GM10266 (cell line): Measurements from ENCODE around the gene WNT3.

Experiments
- DNase-seq: peaks from one replicate; pipeline ENCODE4 v3.0.0; 2012; ENCODE audit errors: extremely low spot score
- TF ChIP-seq, protein P1 (sequence below): IDR thresholded peaks from 2 replicates; pipeline ENCODE4 v1.5.1; 2012; ENCODE audit warnings: mild to moderate bottlenecking, low read depth; ENCODE audit not compliant: control insufficient read depth, insufficient read depth; ENCODE audit errors: missing control alignments

Gene WNT3

GRCh38 chr17:46811978-46812583, 6.4 kb downstream of the WNT3 start:
- no peak for DNase-seq
- TF ChIP-seq, protein P1, sequence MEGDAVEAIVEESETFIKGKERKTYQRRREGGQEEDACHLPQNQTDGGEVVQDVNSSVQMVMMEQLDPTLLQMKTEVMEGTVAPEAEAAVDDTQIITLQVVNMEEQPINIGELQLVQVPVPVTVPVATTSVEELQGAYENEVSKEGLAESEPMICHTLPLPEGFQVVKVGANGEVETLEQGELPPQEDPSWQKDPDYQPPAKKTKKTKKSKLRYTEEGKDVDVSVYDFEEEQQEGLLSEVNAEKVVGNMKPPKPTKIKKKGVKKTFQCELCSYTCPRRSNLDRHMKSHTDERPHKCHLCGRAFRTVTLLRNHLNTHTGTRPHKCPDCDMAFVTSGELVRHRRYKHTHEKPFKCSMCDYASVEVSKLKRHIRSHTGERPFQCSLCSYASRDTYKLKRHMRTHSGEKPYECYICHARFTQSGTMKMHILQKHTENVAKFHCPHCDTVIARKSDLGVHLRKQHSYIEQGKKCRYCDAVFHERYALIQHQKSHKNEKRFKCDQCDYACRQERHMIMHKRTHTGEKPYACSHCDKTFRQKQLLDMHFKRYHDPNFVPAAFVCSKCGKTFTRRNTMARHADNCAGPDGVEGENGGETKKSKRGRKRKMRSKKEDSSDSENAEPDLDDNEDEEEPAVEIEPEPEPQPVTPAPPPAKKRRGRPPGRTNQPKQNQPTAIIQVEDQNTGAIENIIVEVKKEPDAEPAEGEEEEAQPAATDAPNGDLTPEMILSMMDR, result no peak

DNA sequence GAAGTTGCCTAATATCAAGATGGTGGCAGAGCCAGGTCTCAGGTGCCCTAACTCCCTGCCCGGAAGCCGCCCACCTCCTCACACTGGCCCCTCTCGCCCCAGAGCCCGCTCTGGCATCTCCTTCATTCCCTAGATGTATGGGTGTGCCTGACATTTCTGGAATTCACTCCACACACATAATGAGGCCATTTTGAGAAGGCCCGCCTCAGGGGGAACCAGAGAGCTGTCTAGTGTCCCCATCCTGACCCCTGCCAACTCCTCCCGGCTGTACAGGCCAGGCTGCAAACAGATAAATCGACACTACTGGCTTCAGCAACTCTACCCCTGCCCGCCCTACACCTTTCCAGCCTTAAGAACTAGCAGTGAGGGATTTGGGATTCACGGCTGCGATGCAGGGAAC, 7.7 kb downstream of the WNT3 start:
- TF ChIP-seq, protein P1, result no peak
- DNase-seq, result no peak

DNA sequence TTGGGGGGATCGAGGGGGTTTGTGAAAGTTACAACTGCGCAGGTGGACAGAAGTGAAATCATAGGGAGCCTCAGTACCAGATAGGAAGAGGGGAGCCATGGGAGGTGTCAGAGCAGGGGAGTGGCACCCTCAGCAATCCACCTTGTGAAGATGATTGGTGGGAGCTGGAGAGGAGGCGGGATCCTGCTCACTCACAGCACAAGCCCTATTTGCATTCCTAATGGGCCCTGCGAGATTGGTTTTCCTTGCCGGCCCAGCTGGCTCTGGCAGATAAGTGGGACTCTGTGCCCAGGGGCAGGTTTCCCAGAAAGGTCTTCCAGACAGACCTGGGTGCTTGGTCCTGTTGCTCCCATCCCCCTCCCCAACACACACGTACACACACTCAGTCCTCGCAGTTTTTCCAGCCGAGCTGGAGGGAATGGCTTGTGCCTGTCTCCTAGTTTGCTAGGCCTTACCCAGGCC, 9.4 kb downstream of the WNT3 start:
- TF ChIP-seq, protein P1, result no peak
- no peak for DNase-seq

GRCh38 chr17:46805771-46806170, 12.7 kb downstream of the WNT3 start:
- no peak for DNase-seq
- TF ChIP-seq, protein P1, result no peak

DNA sequence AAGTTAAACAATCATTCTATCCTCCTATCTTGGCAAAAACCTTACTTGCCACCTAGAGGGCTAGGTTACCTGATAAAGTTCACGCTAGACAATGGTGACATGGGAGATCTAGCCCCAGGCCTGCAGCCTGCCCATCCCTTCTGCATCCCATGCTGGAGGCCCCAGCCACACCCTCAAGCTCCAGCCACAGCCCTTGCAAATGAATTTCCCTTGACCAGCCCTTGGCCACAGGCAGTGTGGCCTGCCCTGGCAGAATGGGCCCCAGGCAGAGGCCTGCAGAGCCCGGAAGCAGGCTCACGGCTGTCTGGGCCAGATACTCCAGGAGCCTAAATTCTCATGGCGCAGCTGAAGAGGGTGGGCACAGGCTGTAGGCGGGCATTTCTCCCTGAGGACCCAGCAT, 14.9 kb downstream of the WNT3 start:
- TF ChIP-seq, protein P1, result no peak
- no peak for DNase-seq

DNA sequence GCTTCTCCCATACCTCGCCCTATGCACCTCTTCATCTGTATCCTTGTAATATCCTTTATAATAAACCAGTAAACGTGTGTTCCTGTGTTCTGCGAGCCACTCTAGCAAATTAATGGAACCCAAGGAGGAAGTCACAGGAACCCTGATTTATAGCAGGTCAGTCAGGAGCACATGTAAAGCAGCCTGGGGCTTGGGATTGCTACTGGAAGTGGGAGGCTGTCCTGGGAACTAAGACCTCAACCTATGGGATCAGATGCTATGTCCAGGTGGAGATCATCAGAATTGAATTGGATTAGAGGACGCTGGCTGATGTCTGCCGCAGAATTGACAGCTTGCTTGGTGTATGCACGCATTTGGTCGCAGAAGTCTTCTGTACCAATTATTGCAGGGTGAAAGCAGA, 15.7 kb downstream of the WNT3 start:
- TF ChIP-seq, protein P1, result no peak
- no peak for DNase-seq

DNA sequence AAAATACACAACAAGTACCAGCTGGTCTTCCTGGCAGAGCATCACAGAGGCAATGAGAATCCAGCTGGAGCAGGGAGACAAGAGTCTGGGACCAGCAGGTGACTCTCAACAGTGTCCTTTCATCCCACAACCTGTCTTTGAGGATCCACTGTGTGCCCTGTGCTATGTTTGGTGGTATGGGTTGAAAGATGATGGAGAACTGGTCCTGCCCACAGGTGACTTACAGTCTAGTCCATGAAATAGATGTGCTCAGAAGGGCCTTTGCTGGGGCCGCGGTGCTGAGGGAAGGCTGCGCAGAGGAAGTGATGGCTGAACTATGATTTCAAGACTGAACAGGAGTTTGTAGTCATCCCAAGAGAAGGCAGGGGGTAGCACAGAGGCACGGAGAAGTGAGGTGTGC, 17.9 kb downstream of the WNT3 start:
- no peak for DNase-seq
- TF ChIP-seq, protein P1, result no peak
